RPMI7951 (cell line): ENCODE results near the gene IL21R. TPM values are rescaled to one million over a fixed set of nuclear protein-coding genes. Genes with fewer than 3 reads are reported as not detected.
"Not testable (repeated sequence)": the region's sequence is repeated elsewhere in the genome, so short reads cannot be mapped to it uniquely, and the experiment has no call there.

Experiments used
- DNase-seq: peaks from one replicate; pipeline ENCODE4 v3.0.0-alpha.2; 2012; ENCODE audit warnings: low read depth
- total RNA-seq: library from RNA; depleted of rRNA; stranded (reverse); fragments of >200 nt; shearing (Covaris generic); gene quantifications from 2 replicates; pipeline ENCODE4 v1.2.3, GENCODE V29; 2014

The IL21R gene
- total RNA-seq, 1 experiment from 2014 or later, result 1.1 TPM

DNA sequence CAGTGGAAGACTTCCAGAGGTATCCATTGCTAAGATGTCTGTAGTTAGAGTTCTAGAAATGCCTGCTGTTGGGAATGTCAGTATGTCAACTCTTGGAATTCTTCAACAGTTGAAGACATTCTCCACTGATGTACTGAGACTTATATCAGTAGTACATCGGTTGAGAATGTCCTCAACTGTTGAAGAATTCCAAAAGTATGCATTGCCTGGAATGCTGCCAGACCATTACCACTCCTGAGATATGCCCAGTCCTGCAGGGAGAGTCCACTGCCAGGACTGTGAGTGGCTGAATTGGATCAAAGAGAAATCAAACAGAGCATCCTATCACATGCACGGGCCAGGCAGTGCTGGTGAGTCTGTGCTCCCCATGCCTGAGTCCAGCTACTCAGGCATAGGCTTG, 42.0 kb downstream of the IL21R start:
- peak; percentile 67 for DNase-seq

DNA sequence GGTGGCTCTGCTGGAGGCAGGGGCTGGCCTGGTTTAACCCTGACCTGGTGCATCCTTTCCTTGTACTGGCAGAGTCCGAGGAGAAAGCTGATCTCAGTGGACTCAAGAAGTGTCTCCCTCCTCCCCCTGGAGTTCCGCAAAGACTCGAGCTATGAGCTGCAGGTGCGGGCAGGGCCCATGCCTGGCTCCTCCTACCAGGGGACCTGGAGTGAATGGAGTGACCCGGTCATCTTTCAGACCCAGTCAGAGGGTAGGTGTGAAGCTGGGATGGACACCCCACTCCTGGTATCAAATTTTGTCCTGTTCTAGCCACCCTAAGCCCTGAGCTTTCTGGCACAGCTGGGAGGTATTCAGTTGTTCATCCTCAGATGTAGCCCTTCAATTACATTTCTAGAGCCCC, 42.5 kb downstream of the IL21R start:
- DNase-seq, result no peak

DNA sequence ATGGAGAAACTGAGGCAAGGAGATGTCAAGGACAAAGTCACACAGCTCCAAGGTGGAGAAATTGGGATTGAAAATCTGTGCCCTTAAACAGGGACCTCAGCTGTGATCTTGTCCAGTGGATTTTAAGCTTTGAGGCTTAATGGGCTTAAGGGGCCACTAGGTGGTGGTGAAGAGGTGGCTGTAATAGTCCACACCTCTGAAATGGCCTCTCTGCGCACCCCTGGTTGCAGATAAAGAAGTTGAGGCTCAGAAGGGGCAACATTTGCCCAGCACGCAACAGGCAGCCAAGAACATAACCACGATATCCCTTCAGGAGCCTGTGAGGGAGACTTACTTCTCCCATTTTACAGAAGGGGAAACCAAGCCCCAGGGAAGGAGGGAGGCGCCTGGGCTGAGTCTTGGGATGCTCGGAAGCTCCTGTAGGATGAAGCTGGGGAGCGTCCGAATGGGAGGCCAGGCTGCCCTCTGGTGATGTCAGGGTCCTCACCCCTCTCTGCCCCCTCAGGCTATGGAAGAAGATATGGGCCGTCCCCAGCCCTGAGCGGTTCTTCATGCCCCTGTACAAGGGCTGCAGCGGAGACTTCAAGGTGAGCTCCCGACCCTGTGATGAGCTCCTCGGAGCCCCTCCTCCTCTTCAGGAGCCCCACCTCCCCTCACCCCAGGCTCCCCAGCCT, 43.7 kb downstream of the IL21R start:
- DNase-seq, result no peak

DNA sequence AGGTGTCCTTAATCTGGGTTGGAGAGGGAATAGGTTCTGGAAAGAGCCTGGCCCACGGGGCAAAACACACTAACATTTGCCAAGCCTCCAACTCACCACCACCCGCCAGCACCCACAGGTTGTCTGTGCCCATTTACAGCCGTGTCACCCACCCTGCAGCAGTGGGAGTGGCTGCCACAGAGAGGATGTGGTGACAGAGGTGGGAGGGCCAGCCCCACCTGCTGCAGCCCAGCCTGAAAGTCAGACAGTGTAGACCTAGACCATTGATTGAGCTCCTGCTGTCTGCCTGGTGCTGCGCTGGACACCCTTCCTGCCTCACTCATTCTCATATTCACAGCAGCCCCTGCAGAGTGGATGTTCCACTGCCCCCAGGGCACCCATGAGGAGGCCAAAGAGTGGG, 44.7 kb downstream of the IL21R start:
- no peak for DNase-seq

DNA sequence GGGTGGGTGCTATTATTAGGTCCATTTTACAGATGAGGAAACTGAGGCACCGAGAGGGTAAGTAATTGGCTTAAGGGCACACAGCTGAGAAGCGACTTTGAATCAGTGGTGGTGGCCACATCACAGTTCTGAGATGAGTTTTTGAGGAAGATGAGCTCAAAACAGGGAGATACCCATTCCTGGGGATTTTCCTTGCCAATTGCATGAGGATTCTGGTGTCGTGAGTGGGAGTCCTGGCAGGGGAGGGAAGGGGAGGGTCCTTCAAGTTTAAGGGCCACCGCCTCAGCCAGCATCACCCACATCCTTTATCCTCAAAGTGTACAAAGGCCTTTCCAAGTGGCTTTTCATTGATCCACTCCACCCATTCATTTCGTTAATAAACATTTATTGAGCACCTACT, 45.3 kb downstream of the IL21R start:
- no peak for DNase-seq

DNA sequence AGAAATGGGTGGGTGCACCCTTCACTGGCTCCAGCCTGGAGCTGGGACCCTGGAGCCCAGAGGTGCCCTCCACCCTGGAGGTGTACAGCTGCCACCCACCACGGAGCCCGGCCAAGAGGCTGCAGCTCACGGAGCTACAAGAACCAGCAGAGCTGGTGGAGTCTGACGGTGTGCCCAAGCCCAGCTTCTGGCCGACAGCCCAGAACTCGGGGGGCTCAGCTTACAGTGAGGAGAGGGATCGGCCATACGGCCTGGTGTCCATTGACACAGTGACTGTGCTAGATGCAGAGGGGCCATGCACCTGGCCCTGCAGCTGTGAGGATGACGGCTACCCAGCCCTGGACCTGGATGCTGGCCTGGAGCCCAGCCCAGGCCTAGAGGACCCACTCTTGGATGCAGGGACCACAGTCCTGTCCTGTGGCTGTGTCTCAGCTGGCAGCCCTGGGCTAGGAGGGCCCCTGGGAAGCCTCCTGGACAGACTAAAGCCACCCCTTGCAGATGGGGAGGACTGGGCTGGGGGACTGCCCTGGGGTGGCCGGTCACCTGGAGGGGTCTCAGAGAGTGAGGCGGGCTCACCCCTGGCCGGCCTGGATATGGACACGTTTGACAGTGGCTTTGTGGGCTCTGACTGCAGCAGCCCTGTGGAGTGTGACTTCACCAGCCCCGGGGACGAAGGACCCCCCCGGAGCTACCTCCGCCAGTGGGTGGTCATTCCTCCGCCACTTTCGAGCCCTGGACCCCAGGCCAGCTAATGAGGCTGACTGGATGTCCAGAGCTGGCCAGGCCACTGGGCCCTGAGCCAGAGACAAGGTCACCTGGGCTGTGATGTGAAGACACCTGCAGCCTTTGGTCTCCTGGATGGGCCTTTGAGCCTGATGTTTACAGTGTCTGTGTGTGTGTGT, 46.8 kb downstream of the IL21R start:
- no peak for DNase-seq

DNA sequence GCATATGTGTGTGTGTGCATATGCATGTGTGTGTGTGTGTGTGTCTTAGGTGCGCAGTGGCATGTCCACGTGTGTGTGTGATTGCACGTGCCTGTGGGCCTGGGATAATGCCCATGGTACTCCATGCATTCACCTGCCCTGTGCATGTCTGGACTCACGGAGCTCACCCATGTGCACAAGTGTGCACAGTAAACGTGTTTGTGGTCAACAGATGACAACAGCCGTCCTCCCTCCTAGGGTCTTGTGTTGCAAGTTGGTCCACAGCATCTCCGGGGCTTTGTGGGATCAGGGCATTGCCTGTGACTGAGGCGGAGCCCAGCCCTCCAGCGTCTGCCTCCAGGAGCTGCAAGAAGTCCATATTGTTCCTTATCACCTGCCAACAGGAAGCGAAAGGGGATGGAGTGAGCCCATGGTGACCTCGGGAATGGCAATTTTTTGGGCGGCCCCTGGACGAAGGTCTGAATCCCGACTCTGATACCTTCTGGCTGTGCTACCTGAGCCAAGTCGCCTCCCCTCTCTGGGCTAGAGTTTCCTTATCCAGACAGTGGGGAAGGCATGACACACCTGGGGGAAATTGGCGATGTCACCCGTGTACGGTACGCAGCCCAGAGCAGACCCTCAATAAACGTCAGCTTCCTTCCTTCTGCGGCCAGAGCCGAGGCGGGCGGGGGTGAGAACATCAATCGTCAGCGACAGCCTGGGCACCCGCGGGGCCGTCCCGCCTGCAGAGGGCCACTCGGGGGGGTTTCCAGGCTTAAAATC, 47.6 kb downstream of the IL21R start:
- no peak for DNase-seq

DNA sequence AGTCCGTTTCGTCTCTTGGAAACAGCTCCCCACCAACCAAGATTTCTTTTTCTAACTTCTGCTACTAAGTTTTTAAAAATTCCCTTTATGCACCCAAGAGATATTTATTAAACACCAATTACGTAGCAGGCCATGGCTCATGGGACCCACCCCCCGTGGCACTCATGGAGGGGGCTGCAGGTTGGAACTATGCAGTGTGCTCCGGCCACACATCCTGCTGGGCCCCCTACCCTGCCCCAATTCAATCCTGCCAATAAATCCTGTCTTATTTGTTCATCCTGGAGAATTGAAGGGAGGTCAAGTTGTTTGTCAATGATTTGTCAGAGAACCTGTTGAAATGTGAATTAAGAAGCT, 48.2 kb downstream of the IL21R start:
- DNase-seq, result no peak

DNA sequence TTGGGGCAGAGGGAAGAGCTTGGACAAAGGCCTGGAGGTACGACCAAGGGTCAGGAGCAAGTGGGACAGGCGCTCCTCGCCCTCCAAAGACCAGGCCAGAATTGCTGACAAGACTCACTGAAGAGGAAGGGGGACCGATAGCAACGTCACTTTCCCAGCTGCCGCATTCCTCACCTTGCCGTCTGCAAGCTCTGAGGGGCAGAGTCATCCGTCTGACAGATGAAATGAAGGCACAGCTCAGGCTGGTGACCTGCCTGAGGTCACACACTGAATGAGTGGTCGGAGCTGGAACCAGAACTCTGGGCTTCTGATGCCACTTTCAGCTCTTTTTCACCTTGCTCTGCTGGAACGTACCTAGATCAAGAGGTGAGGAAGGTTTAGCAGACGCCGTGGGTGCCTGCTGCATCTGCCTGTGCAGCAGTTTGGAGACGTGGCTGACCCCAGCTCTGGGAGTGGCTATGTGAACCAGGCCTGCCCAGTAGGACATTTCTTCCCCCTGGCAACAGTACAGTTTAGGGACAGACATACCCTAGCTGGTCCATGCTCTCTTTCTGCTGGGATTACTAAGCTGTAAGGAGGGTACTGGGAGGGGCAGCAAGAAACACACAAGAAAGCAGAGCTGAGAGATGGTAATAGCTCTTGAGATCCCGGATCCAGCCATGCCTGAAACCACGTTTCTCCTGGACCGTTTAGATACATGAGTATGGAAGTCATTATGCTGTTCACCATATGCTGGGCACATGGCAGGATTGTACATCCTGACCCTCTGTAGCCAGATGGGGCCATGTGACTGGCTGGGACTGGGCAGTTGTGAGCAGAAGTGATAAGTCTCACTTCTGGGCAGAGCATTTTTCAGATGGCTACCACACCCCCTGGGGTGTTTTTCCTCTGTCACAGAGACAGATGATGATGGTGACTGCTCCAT, 50.9 kb downstream of the IL21R start:
- peak; percentile 53 for DNase-seq

DNA sequence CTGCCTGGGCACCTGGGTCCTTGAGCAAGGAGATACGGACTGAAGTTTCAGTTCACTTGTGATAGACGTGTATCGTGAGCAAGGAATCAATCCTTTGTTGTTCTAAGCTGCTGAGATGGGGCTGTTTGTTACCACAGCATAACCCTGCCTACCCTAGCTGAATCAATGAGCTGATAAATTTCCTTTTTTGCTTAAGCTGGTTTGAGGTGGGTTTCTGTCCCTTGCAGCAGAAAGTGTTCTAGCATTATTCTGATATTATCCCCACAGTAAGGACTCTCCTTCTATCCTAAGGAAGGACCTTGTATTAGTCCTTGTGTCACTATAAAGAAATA, 51.5 kb downstream of the IL21R start:
- DNase-seq, result no peak

DNA sequence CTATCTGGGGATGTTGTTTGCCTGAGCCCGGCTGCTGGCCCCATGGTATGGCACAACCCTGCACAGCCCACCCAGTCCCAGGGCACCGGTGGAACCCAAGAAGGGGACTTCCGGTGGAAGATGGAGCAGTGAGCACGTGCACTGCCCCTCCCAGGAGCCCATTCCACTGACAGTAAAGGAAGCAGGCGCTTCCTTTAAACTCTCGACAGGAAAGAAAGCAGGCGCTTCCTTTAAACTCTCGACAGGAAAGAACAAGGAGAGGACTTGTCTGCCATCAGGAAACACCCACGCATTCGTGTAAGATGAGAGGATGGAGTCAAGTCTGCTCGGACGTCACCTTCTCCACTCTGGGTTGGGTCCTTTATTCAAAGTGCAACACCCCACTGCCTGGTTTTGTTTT, 53.7 kb downstream of the IL21R start:
- DNase-seq, result no peak

DNA sequence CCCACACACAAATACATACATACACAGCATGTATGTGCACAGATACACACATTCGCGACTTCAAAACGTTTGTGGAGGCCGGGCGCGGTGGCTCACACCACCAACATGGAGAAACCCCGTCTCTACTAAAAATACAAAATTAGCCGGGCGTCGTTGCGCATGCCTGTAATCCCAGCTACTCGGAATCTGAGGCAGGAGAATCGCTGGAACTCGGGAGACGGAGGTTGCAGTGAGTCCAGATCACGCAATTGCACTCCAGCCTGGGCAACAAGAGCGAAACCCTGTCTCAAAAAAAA, 55.6 kb downstream of the IL21R start:
- DNase-seq, result not testable (repeated sequence)

DNA sequence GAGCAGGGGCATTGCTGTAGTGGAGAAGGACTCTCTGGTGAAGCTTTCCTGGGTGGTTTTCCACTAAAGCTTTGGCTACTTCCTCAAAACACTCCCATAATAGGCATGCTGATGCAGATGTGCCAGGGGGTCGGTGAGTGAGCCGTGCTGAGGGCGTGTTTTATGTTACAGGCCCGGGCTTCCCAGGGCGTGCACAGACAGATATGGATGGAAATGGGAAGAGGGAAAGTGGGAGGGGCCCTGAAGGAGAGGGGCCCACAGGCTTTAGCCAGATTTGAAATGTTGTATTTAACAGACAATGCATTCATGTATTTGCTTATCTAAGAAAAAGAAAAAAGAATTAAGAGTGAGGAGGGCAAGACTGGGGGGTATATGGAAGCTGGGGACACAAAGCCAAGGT, 56.3 kb downstream of the IL21R start:
- no peak for DNase-seq

DNA sequence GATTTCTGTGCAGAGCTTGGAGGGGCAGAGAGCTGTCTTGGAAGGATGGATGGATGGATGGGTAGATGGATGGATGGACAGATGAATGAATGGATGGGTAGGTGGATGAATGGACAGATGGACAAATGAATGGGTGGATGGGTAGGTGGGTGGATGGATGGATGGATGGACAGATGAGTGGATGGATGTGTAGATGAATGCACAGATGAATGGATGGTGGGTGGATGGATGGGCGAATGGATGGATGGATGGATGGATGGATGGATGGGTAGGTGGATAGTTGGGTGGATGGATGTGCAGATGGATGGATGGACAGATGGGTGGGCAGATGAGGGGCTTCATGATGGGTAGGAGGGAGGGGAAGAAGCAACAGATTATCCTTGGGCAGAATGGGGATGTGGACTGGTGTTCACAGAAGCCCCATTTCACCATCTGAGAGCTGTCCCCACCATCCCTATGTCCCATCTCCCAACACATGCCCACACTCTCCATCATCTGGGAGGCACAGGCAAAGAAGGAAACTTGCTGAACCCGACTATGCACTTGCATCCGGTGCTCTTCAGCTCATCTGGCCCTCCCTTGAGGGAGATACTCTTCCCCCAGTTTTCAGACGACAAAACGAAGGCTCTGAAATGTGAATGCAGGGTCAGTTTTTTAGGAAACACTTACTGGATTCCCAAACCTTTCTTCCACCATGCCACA, 57.2 kb downstream of the IL21R start:
- DNase-seq, result no peak

DNA sequence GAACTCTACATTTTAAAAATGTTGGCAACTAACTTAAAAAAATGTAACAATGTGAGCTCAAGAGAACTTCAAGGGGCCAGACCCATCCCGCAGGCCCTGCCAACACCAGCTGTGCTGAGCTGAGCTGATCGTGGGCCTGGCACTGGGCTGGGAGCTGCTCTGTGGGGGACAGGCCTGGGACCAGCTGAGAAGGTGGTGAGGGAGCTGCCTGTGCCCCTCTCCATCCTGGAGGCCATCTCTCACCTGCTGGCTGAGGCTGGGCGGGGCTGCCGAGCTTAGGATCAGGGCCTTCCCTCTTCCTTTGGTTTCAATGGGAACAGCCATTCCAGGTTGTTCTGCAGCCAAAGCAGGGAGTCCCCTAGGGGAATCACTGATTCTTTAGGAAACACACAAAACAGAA, 58.2 kb downstream of the IL21R start:
- no peak for DNase-seq

DNA sequence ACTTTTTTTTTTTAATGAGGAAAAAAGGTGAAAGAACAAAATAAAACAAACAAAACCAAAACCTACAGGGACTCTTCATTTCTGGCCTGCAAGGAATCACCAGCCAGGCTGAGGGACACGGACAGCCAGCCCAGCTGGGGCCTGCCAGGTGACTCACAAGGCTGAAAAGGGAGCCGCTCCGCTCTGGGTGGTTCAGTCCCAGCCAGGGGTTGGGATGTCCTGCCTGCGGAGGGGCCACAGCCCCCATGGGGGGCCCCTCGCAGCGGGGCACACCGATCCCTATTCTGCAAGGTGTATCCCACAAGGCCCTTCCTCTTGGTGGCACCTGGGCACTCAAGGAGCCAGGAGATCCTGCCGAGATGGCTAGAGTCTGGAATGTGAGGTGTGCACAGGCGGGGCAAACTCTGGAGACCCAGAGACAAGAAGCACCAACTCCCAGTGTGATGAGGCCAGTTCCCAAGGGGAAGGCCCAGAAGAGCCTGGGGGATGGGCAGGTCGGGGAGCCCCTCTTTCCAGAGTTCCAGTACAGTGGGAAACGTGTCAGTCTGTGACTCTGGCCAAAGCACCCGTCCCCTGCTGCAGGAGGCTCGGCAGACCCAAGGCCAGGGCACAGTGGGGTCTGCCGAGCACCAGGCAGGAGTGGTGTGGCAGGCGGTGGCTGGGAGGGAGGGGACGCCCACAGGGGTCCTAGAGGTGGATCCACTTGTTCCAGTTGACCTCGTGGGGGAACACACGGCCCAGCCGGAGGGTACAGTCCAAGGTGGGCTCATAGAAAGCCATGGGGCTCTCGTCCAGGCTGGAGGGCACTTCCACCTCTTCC, 58.9 kb downstream of the IL21R start:
- no peak for DNase-seq

DNA sequence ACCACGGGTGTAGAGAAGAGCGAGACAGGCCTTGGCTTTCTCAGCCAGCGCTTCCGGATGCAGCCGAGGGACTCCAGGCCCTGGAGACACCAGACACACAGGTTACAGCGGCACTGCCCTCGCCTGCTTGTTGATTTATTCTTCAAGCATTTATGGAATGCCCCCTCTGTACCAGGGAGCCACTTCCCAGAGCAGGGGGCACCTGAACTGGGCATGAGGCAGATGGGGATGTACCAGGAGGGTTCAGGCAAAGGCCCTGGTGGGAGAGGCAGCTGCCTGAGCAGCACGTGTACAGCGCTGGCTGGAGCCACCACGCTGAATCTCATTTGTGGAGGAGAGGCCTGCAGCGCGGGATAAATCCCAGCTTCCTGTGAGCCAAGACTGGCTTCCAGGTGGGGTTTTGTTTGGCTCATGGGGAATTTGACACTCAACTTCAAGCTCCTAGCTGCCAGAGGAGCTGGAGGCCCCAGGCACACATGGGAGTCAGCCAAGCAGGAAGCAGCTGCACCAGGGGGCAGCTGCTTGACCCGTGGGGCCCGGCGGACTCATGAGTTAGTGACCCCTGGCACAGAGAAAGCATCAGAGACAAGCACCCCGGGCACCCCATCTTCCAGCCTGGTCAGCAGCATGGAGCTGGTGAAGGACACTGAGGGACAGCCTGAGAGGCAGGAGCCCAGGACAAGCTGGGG, 59.7 kb downstream of the IL21R start:
- peak; percentile 43 for DNase-seq

DNA sequence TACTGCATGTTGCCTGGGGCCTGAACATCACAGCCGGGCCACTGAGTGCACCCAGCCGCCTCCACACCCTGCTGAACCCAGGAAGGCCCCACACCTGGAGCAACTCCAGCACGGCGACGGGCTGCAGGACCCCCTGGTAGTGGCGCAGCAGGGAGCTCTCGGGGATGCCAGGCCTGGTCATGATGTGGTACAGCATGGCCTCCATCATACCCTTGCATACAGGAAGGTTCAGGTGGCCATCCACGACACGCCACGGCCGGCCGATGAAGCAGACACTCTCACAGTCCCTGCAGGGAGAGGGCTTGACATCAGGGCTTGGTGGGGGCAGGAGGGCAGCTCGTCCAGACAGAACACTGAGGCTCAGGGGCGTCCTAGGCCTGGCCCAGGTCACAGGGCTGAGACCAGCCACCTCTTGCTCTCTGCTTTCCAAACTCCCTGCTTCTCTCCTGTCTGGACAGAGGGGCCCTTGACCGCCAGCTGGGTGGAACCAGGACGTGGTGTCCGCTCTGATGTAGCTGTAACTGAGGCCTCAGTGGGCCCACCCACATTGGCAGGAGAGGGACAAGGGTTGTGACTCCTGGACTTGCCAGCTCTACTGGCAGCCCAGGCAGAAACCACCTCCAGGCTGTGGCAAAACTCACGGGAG, 60.3 kb downstream of the IL21R start:
- no peak for DNase-seq
